ENCODE data around the gene EPHA2.

The EPHA2 gene

GRCh38 chr1:16135501-16135900, 20.4 kb downstream of the EPHA2 start:
- no peak for TF ChIP-seq TAF1 (IDR thresholded peaks at IDR 0.05; ENCODE audit: borderline replicate concordance, insufficient read depth, low read length)
- no peak for TF ChIP-seq FOXP2 (optimal IDR thresholded peaks at IDR 0.05; ENCODE audit: borderline replicate concordance, extremely low read depth, extremely low read length, insufficient read depth)
- no peak for TF ChIP-seq SIN3A (IDR thresholded peaks at IDR 0.05; ENCODE audit: borderline replicate concordance, insufficient read depth, low read length)
- no peak for TF ChIP-seq POLR2AphosphoS5 (IDR thresholded peaks at IDR 0.05; ENCODE audit: low read depth, low read length)
- no peak for TF ChIP-seq REST (IDR thresholded peaks at IDR 0.05; ENCODE audit: insufficient read depth in 1 of 2, low read depth in 2 of 2, low read length in 2 of 2)

GRCh38 chr1:16134906-16135305, 21.0 kb downstream of the EPHA2 start:
- TF ChIP-seq TAF1 (IDR thresholded peaks at IDR 0.05; ENCODE audit: borderline replicate concordance, insufficient read depth, low read length) (no peak), SIN3A (IDR thresholded peaks at IDR 0.05; ENCODE audit: borderline replicate concordance, insufficient read depth, low read length) (no peak), FOXP2 (optimal IDR thresholded peaks at IDR 0.05; ENCODE audit: borderline replicate concordance, extremely low read depth, extremely low read length, insufficient read depth) (no peak), REST (IDR thresholded peaks at IDR 0.05; ENCODE audit: insufficient read depth in 1 of 2, low read depth in 2 of 2, low read length in 2 of 2) (no peak), POLR2AphosphoS5 (IDR thresholded peaks at IDR 0.05; ENCODE audit: low read depth, low read length) (no peak)

- TF ChIP-seq POLR2AphosphoS5 (IDR thresholded peaks at IDR 0.05; ENCODE audit: low read depth, low read length) (no peak), TAF1 (IDR thresholded peaks at IDR 0.05; ENCODE audit: borderline replicate concordance, insufficient read depth, low read length) (no peak), REST (IDR thresholded peaks at IDR 0.05; ENCODE audit: insufficient read depth in 1 of 2, low read depth in 2 of 2, low read length in 2 of 2) (no peak), FOXP2 (optimal IDR thresholded peaks at IDR 0.05; ENCODE audit: borderline replicate concordance, extremely low read depth, extremely low read length, insufficient read depth) (no peak), SIN3A (IDR thresholded peaks at IDR 0.05; ENCODE audit: borderline replicate concordance, insufficient read depth, low read length) (no peak)
These were observed 21.6 kb downstream of the EPHA2 start for GRCh38 chr1:16134066-16134801.

- TF ChIP-seq SIN3A (IDR thresholded peaks at IDR 0.05; ENCODE audit: borderline replicate concordance, insufficient read depth, low read length): no peak
- no peak for TF ChIP-seq TAF1 (IDR thresholded peaks at IDR 0.05; ENCODE audit: borderline replicate concordance, insufficient read depth, low read length)
- no peak for TF ChIP-seq REST (IDR thresholded peaks at IDR 0.05; ENCODE audit: insufficient read depth in 1 of 2, low read depth in 2 of 2, low read length in 2 of 2)
- TF ChIP-seq FOXP2 (optimal IDR thresholded peaks at IDR 0.05; ENCODE audit: borderline replicate concordance, extremely low read depth, extremely low read length, insufficient read depth): no peak
- no peak for TF ChIP-seq POLR2AphosphoS5 (IDR thresholded peaks at IDR 0.05; ENCODE audit: low read depth, low read length)
These were observed 22.6 kb downstream of the EPHA2 start for GRCh38 chr1:16133007-16133961.

All from PFSK-1 (cell line).